Measurements from ENCODE around the gene G6PC3. TPM values are rescaled to one million over a fixed set of nuclear protein-coding genes. Genes with fewer than 3 reads are reported as not detected.
"Not testable (repeated sequence)": the region's sequence is repeated elsewhere in the genome, so short reads cannot be mapped to it uniquely, and the experiment has no call there.

G6PC3 gene
- 10.5 TPM for total RNA-seq
- 86.1 TPM for polyA plus RNA-seq

GRCh38 chr17:44070455-44071197, at the start of gene G6PC3:
G6PC3 (plus strand) TSS chr17:44070735; CDS start chr17:44070966, 231 bp downstream.
- DNase-seq (ENCODE audit: extremely low spot score): peak; percentile 95
- WGBS: under 1% methylated on average over 53 of the region's 53 CpGs
- peak within 1 kb of the TSS; percentile 45 for H3K4me3 ChIP-seq (ENCODE audit: low read depth, low read length)
- H3K27ac ChIP-seq (ENCODE audit: low read depth): peak within 1 kb of the TSS; percentile 65
- peaks cover 3% of the 10 kb centered on the region for H3K4me1 ChIP-seq (ENCODE audit: insufficient read depth)
- no peaks in the 10 kb centered on the region for H3K36me3 ChIP-seq (ENCODE audit: insufficient read depth)

GRCh38 chr17:44021227-44021626, 49.3 kb upstream of the G6PC3 start:
- H3K27ac ChIP-seq (ENCODE audit: low read depth); H3K36me3 ChIP-seq (ENCODE audit: insufficient read depth); H3K4me3 ChIP-seq (ENCODE audit: low read depth, low read length); H3K4me1 ChIP-seq (ENCODE audit: insufficient read depth); DNase-seq (ENCODE audit: extremely low spot score): not testable (repeated sequence)
- 94% methylated on average over 7 of the region's 7 CpGs for WGBS

- Histone ChIP-seq H3K4me1 (ENCODE audit: insufficient read depth) (no peaks in the 10 kb centered on the region), H3K4me3 (ENCODE audit: low read depth, low read length) (no peak overlapping the region), H3K27ac (ENCODE audit: low read depth) (no peak overlapping the region), H3K36me3 (ENCODE audit: insufficient read depth) (no peaks in the 10 kb centered on the region)
- WGBS: 96% methylated on average over 2 of the region's 2 CpGs
- DNase-seq (ENCODE audit: extremely low spot score): no peak
These were observed 48.3 kb upstream of the G6PC3 start for GRCh38 chr17:44022246-44022645.

- Histone ChIP-seq H3K4me1 (ENCODE audit: insufficient read depth) (no peaks in the 10 kb centered on the region), H3K27ac (ENCODE audit: low read depth) (no peak overlapping the region), H3K36me3 (ENCODE audit: insufficient read depth) (no peaks in the 10 kb centered on the region), H3K4me3 (ENCODE audit: low read depth, low read length) (no peak overlapping the region)
- WGBS: 91% methylated on average over 22 of the region's 22 CpGs
- no peak for DNase-seq (ENCODE audit: extremely low spot score)
These were observed 46.8 kb upstream of the G6PC3 start for GRCh38 chr17:44023545-44024270.

GRCh38 chr17:44024271-44024663, 46.3 kb upstream of the G6PC3 start:
- no peak for DNase-seq (ENCODE audit: extremely low spot score)
- H3K4me3 ChIP-seq (ENCODE audit: low read depth, low read length): no peak overlapping the region
- no peaks in the 10 kb centered on the region for H3K4me1 ChIP-seq (ENCODE audit: insufficient read depth)
- no peak overlapping the region for H3K27ac ChIP-seq (ENCODE audit: low read depth)
- WGBS: 60% methylated on average over 6 of the region's 6 CpGs
- no peaks in the 10 kb centered on the region for H3K36me3 ChIP-seq (ENCODE audit: insufficient read depth)

- DNase-seq (ENCODE audit: extremely low spot score): no peak
- Histone ChIP-seq H3K36me3 (ENCODE audit: insufficient read depth) (no peaks in the 10 kb centered on the region), H3K4me1 (ENCODE audit: insufficient read depth) (no peaks in the 10 kb centered on the region), H3K27ac (ENCODE audit: low read depth) (no peak overlapping the region), H3K4me3 (ENCODE audit: low read depth, low read length) (no peak overlapping the region)
- WGBS: 88% methylated on average over 4 of the region's 4 CpGs
These were observed 45.7 kb upstream of the G6PC3 start for GRCh38 chr17:44024853-44025252.

- no peaks in the 10 kb centered on the region for H3K4me1 ChIP-seq (ENCODE audit: insufficient read depth)
- WGBS: 83% methylated on average over 5 of the region's 5 CpGs
- DNase-seq (ENCODE audit: extremely low spot score): no peak
- no peak overlapping the region for H3K4me3 ChIP-seq (ENCODE audit: low read depth, low read length)
- no peak overlapping the region for H3K27ac ChIP-seq (ENCODE audit: low read depth)
- H3K36me3 ChIP-seq (ENCODE audit: insufficient read depth): peaks cover 2% of the 10 kb centered on the region
These were observed 40.8 kb upstream of the G6PC3 start for GRCh38 chr17:44029736-44030135.

- 90% methylated on average over 3 of the region's 3 CpGs for WGBS
- Histone ChIP-seq H3K4me3 (ENCODE audit: low read depth, low read length) (no peak overlapping the region), H3K4me1 (ENCODE audit: insufficient read depth) (no peaks in the 10 kb centered on the region), H3K36me3 (ENCODE audit: insufficient read depth) (peaks cover 2% of the 10 kb centered on the region), H3K27ac (ENCODE audit: low read depth) (no peak overlapping the region)
- no peak for DNase-seq (ENCODE audit: extremely low spot score)
These were observed 40.1 kb upstream of the G6PC3 start for GRCh38 chr17:44030482-44030881.

- 75% methylated on average over 3 of the region's 3 CpGs for WGBS
- Histone ChIP-seq H3K4me3 (ENCODE audit: low read depth, low read length) (no peak overlapping the region), H3K27ac (ENCODE audit: low read depth) (no peak overlapping the region), H3K36me3 (ENCODE audit: insufficient read depth) (peaks cover 4% of the 10 kb centered on the region), H3K4me1 (ENCODE audit: insufficient read depth) (no peaks in the 10 kb centered on the region)
- no peak for DNase-seq (ENCODE audit: extremely low spot score)
These were observed 36.6 kb upstream of the G6PC3 start for GRCh38 chr17:44033861-44034408.

GRCh38 chr17:44034688-44035087, 35.8 kb upstream of the G6PC3 start:
- no CpG with 5 or more reads among the region's 3 CpGs for WGBS
- not testable (repeated sequence) for H3K36me3 ChIP-seq (ENCODE audit: insufficient read depth); H3K27ac ChIP-seq (ENCODE audit: low read depth); H3K4me1 ChIP-seq (ENCODE audit: insufficient read depth); H3K4me3 ChIP-seq (ENCODE audit: low read depth, low read length); DNase-seq (ENCODE audit: extremely low spot score)

- Histone ChIP-seq H3K4me1 (ENCODE audit: insufficient read depth) (no peaks in the 10 kb centered on the region), H3K4me3 (ENCODE audit: low read depth, low read length) (no peak overlapping the region), H3K36me3 (ENCODE audit: insufficient read depth) (peaks cover 2% of the 10 kb centered on the region), H3K27ac (ENCODE audit: low read depth) (no peak overlapping the region)
- no peak for DNase-seq (ENCODE audit: extremely low spot score)
- WGBS: 92% methylated on average over 2 of the region's 2 CpGs
These were observed 33.1 kb upstream of the G6PC3 start for GRCh38 chr17:44037471-44037870.

- Histone ChIP-seq H3K4me1 (ENCODE audit: insufficient read depth) (no peaks in the 10 kb centered on the region), H3K36me3 (ENCODE audit: insufficient read depth) (peaks cover 2% of the 10 kb centered on the region), H3K27ac (ENCODE audit: low read depth) (no peak overlapping the region), H3K4me3 (ENCODE audit: low read depth, low read length) (no peak overlapping the region)
- WGBS: 86% methylated on average over 3 of the region's 3 CpGs
- DNase-seq (ENCODE audit: extremely low spot score): no peak
These were observed 31.9 kb upstream of the G6PC3 start for GRCh38 chr17:44038604-44039011.

- no peak overlapping the region for H3K4me3 ChIP-seq (ENCODE audit: low read depth, low read length)
- H3K27ac ChIP-seq (ENCODE audit: low read depth): no peak overlapping the region
- WGBS: 63% methylated on average over 6 of the region's 6 CpGs
- peaks cover 2% of the 10 kb centered on the region for H3K36me3 ChIP-seq (ENCODE audit: insufficient read depth)
- no peaks in the 10 kb centered on the region for H3K4me1 ChIP-seq (ENCODE audit: insufficient read depth)
- no peak for DNase-seq (ENCODE audit: extremely low spot score)
These were observed 30.5 kb upstream of the G6PC3 start for GRCh38 chr17:44039829-44040635.

All from urinary bladder (tissue), 4 donors.